GM19324 (cell line): ENCODE results near the gene TRAPPC3L.
A peak's percentile ranks its signal among the peaks of the same experiment; 100 is the strongest.

Experiments
- ATAC-seq: cut with Tn5 transposase; IDR thresholded peaks from one replicate; pipeline ENCODE4 v1.9.1; 2021; ENCODE audit warnings: mild to moderate bottlenecking, moderate library complexity; ENCODE audit not compliant: unreplicated experiment, low FRiP score

The TRAPPC3L gene

GRCh38 chr6:116471531-116471930 lies 74.0 kb downstream of the TRAPPC3L start:
- no peak for ATAC-seq

GRCh38 chr6:116468293-116468692 lies 77.2 kb downstream of the TRAPPC3L start:
- no peak for ATAC-seq

GRCh38 chr6:116467514-116467913 lies 78.0 kb downstream of the TRAPPC3L start:
- no peak for ATAC-seq

- no peak for ATAC-seq
Observed at GRCh38 chr6:116467096-116467495, 78.4 kb downstream of the TRAPPC3L start.

GRCh38 chr6:116465246-116465645 lies 80.2 kb downstream of the TRAPPC3L start:
- ATAC-seq = no peak

- no peak for ATAC-seq
Observed at GRCh38 chr6:116463301-116463700, 82.2 kb downstream of the TRAPPC3L start.

- ATAC-seq = peak; percentile 73
Observed at GRCh38 chr6:116461932-116462885, 83.3 kb downstream of the TRAPPC3L start.

GRCh38 chr6:116461331-116461931 lies 84.1 kb downstream of the TRAPPC3L start, which contains the start of gene CALHM6:
Gene CALHM6, plus strand, starts transcription at chr6:116461375. Its CDS starts 555 bp downstream, at chr6:116461930.
- ATAC-seq = no peak

GRCh38 chr6:116459927-116460326 lies 85.6 kb downstream of the TRAPPC3L start:
- no peak for ATAC-seq

GRCh38 chr6:116458264-116458663 lies 87.2 kb downstream of the TRAPPC3L start:
- ATAC-seq = no peak

GRCh38 chr6:116456927-116457326 lies 88.6 kb downstream of the TRAPPC3L start:
- no peak for ATAC-seq

- ATAC-seq = no peak
Observed at GRCh38 chr6:116456106-116456505, 89.4 kb downstream of the TRAPPC3L start.

- no peak for ATAC-seq
Observed at GRCh38 chr6:116452531-116452930, 93.0 kb downstream of the TRAPPC3L start.

- ATAC-seq = no peak
Observed at GRCh38 chr6:116451916-116452315, 93.6 kb downstream of the TRAPPC3L start.

- ATAC-seq = peak; percentile 77
Observed at GRCh38 chr6:116450769-116451740, 94.4 kb downstream of the TRAPPC3L start.

- no peak for ATAC-seq
Observed at GRCh38 chr6:116450185-116450710, 95.2 kb downstream of the TRAPPC3L start.

- ATAC-seq = no peak
Observed at GRCh38 chr6:116449565-116449964, 95.9 kb downstream of the TRAPPC3L start.

- no peak for ATAC-seq
Observed at GRCh38 chr6:116447496-116448011, 97.9 kb downstream of the TRAPPC3L start.

GRCh38 chr6:116447052-116447451 lies 98.4 kb downstream of the TRAPPC3L start:
- ATAC-seq = no peak

GRCh38 chr6:116446399-116446798 lies 99.1 kb downstream of the TRAPPC3L start:
- ATAC-seq = no peak
